HG03196 (cell line): ENCODE results near the gene ROPN1L.

Experiments
- ATAC-seq: cut with Tn5 transposase; IDR thresholded peaks from one replicate; pipeline ENCODE4 v1.9.1; 2021; ENCODE audit not compliant: unreplicated experiment

ROPN1L gene

GRCh38 chr5:10456583-10457420 lies 15.1 kb downstream of the ROPN1L start:
- ATAC-seq = no peak

DNA sequence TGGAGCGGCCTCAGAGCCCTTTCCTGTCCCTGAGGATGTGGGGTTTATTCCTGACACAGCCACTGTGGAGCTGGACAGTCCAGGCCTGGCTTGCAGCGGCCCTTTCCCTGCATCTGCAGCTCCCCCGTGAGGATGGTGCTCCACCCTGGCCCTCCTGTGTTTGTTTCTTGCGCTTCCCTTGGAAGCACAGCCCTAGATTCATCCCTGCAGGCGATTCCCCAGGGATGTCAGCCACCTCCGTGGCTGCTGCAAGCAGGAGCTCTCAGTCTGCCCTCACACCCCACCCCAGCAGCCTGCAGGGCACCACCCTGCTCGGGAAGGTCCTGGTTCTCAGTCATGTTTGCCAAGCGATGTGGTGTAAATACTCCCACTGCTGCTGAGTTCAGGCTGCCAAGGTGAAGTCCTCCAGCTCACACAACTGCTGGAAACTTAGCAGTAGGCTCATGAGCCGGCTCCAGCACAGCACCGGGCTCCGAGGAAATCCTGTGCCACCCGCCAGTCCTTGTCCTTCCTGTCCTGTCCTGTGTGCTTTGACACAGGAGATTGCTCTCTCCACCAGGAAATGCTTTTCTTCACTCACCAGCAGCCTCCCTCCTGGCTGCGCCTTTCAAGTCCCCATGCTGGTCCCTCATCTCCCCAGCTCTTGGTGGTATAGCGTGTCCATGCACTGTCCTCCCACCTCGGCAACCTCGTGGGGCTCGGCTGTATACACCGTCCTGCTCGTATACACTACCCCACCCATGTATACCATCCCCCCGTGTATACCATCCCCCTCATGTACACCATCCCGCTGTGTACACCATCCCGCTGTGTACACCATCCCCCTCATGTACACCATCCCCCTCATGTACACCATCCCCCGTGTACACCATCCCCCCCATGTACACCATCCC lies 16.2 kb downstream of the ROPN1L start:
- ATAC-seq = no peak

GRCh38 chr5:10459080-10460055 lies 17.7 kb downstream of the ROPN1L start:
- ATAC-seq = no peak

DNA sequence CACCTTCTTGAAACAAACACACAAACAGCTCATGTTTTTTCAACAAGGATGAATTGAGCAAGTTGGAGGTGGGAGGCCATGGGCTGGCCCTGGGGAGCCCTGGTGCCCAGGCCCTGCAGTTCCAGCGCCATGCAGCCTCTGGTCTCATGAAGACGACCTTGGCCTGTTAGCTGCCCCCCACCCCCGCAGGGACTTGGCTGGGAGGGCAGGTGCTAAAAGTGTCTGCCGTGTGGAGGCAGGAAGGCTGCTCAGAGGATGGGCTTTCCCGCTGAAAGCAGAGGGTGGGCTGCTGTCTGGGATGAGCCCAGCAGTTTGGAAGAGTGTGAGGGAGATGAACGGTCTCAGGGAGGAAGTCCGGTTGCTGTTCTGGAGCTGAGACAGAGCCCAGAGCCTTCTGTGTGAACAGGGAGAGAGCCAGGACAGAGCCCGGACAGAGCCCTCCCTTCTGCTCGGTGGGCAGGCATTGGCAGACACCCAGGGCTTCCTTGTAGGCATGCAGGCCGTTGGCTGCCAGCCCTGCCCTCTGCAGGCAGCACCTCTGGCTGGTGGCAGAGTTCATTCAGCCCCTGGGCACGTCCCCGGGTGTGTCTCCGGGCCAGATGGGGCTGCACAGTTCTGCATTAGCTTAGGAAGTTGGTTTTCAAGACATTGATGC lies 18.7 kb downstream of the ROPN1L start:
- no peak for ATAC-seq

DNA sequence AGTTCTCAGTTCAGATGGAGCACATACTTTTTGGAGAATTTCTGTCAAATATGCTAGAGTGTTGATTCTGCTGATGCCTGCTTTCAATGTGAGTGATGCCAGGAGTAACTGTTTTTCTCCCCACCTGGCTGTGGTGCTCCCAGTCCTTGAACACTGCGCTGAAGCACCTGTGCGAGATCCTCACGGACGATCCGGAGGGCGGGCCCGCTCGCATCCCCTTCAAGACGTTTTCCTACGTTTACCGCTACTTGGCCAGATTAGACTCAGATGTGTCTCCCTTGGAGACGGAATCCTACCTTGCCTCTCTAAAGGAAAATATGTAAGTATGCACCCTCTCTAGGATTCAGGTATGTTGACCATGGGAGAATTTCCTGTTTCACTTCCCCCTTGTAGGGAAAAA lies 19.4 kb downstream of the ROPN1L start:
- no peak for ATAC-seq

DNA sequence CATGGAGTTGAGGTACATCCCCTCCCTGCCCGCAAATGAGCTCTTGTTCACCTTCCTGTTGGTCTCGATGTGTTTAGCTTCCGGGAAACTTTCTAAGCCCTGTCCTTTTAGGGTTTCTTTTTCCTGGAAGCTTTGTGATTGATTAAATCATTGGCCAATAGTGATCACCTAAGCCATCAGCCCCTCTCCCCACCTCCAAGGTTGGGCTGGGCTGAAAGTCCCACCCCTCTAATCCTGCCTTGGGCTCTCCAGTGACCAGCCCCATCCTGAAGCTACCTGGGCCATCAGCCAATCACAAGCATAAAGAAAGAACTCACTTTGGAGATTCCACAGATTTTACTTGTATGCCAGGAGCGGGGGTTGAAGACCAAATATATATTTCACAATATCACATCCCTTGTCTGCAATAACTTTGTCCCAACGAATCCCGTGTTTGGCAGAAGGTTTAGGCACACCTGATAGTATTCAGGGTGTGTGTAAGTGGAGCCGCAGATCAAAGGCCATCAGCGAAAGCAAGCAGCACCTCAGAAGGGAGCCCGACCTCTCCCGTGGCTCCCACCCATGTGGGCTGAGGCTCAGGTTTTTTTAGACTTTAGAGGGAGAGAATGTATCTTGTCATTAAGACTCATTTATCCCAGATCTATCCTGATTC lies 20.4 kb downstream of the ROPN1L start:
- ATAC-seq = no peak

DNA sequence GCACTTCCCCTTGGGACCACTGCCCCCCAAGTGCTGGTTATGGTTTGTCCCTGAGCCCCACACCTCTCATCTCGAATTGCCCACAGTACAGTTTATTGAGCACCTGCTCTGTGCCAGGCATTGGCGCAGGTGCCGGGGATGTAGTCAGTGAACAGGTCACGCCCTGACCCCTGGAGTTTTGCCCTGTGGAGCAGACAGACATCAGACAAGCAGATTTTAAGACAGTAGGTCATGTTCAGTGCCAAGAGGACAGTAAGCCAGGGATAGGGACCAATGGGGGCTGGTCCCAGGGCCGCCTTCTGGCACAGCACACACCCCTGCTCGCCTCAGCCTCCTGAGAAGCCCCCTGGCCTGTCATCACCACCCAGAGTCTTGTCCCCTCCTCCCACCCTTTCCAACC lies 21.9 kb downstream of the ROPN1L start:
- no peak for ATAC-seq

- no peak for ATAC-seq
Observed at GRCh38 chr5:10464173-10464572, 22.5 kb downstream of the ROPN1L start.

GRCh38 chr5:10465726-10466125 lies 24.0 kb downstream of the ROPN1L start:
- no peak for ATAC-seq

DNA sequence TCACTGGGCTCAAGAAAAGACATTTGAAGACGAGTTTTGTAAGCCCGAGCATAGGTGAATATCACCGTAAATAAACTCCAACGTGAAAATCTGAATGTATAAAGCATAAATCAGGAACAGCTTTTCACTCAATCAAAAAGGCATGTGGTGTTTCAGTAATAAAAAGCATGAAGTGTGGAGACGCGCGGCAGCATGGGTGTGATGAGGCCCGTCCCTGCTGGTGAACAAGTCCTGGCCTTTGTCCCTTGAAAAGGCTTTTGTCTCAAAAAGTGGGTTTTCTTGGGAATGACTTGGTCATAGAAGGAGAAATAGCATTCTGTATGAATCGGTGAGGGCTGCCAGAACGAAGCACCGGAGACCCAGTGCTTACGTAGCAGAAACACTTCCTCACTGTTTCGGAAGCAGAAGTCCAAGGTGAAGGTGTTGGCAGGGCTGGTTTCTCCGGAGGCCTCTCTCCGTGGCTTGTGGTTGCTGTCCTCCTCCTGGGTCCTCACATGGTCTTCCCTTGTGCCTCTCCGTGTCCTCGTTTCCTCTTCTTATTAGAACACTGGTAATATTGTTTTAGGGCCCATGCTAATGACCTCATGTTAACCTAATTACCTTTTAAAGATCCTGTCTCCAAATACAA lies 24.9 kb downstream of the ROPN1L start:
- no peak for ATAC-seq

DNA sequence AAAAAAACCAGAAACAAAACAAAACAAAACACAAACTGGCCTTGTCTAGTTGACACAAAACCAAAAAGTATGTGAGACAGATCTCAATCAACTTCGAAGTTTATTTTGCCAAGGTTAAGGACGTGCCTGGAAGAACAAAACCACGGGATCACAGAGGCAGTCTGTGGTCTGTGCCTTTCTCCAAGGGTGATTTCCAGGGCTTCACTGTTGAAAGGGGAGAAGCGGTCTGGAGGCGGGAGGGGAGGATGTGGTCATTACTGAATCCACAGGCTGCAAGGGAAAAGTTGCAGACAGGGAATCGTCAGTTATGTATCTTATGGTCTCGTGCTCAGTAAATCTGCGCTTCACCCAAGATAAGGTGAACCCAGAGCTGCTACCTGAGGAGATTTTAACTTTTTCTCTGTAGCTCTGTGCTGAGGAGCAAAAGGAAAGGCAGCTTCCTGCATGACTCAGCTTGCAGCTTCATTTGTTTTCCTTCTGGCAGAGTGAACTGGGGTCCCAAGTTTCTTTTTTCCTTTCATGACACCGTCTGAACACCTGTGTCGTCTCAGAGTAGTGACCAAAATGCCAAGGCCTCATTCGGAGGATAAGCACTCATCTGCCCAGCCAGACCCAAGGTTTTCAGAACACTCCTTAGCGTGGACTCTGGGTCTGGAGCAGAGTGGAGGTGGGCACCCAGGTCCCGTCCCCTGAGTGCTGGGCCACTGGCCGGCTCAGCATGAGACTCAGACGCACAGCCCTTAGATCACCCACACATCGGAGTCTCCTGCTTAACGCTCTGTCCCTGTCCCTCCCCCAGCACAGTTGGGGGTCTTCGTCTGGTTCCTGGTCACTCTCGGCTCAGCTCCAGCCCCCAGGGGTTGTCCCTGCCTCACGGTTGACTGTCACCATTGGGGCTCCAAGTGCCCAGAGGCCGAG lies 25.9 kb downstream of the ROPN1L start:
- no peak for ATAC-seq

DNA sequence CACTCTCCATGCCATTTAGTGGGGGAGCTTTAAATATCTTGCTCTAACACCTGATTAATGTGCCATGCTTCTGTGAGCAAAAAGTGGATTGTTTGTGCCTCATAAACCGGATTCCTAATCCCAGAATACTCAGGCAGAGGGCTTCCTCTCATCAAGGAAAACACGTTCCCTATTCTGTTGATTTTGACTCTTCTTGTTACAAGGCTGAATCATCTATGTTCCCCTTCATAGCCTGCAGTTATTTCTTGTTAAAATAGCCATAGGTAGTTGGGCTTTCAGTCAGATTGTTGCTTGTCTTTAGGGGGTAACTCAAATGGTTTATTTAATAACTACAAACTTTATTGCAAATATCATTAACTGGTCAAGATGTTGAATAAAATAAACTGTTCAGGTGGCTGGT lies 26.6 kb downstream of the ROPN1L start:
- ATAC-seq = no peak

DNA sequence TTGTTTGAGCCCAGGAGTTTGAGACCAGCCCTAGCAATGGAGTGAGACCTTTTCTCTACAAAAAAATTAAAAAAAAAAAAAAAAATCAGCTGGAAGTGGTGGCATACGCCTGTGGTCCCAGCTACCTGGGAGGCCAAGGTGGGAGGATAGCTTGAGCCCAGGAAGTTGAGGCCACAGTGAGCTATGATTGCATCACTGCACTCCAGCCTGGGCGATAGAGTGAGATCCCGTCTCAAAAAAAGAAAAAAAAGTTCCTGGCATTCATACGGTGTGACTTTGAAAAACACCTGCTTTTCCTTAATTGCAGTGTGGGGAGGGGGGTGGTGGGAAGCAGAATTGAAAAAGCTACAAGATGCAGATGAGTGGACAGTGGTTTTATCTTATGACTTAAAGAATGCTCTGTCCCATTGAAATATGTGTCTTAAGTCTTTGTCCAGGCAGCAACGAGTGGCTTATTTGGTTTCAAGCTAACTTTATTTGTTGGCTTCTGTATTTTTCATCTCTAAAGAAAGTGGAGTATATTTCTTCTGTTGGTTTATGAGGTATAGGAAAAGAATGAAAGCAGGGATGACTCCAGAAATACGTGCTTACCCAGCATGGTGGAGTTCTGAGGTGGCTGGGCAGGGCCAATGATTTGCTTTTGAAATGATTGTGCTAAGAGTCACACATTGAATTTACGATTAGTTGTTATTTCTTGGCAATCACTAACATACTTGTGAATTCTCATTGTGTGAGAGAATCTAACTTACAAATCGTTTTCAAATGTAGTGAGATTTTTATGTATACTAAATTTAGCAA lies 27.8 kb downstream of the ROPN1L start:
- ATAC-seq = no peak

- ATAC-seq = no peak
Observed at GRCh38 chr5:10470669-10471068, 29.0 kb downstream of the ROPN1L start.

GRCh38 chr5:10471677-10472076 lies 30.0 kb downstream of the ROPN1L start:
- no peak for ATAC-seq

DNA sequence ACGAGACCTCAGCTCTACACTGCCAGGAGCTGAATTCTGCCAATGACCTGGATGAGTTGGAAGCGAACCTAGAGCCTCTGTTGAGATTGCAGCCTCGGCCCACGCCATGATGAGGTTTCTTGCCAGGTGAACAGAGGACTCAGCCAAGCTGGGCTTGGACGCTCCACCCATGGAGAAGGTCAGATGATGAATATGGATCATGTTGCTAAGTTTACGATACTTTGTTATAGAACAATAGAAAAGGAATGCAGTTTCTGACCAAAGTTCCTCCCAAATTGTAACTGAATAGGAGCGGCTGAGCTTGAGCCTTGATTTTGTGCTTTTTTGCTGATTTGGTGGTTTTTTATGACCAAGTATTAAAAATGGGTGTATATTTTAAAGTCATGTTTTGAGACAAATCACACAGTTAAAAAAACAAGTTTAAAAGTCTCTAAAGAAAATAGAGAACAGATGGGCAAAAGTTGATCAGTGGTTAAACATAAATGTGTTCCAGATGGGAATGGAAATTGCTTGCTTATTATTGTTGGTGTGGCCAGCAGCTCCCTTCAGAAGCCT lies 32.9 kb downstream of the ROPN1L start:
- no peak for ATAC-seq

DNA sequence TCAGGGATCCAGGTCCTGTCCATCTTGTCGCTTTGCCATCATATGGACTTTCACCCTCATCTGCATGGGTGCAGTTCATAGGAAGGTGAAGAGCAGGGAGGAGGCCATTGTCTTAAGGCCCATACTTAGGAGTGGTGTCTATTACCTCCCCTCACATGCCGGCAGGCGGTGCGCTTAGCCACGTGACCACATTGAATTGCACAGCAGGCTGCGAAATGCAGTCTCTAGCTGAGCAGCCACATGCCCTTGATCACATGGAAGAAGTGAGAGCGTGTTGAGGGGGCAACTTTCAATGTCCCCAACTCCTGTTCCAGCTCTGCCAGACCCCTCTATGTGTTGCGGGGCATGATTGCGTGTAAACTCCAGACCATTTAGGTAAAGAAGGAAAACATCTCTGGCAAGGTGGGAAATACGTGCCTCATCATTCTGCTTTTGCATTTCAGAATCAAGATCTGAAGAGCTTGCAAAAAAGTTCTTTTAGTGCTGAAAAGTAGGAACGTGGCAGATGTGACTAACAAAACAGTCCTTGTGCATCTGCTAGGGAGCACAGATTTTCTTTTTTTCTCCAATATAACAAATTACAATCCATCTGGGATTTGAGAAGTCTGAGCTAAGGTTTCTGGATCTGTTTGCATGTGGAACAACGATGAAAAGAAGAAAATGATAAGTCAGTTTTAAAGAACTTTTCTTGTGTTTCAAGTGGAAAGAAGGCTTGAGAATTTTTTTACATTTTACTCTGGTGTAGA lies 34.4 kb downstream of the ROPN1L start:
- ATAC-seq = no peak
